Activated CD8-positive, alpha-beta T cell treated with anti-CD3 and anti-CD28 coated beads for 36 hours (primary cell): Measurements from ENCODE around the gene HPCAL1. TPM values are rescaled to one million over a fixed set of nuclear protein-coding genes. Genes with fewer than 3 reads are reported as not detected.
"Not testable (repeated sequence)": the region's sequence is repeated elsewhere in the genome, so short reads cannot be mapped to it uniquely, and the experiment has no call there.

Experiments used
- ATAC-seq: fragments of 200-7000 bp; cut with Tn5 transposase; one replicate; pipeline ENCODE4 v1.10.0; 2021; ENCODE audit warnings: mild to moderate bottlenecking, moderate library complexity
- CTCF ChIA-PET: fragments of 350-600 bp; sonication (Branson Sonifier 250); formaldehyde crosslinking; loops from one replicate; lab custom pipeline; 2021; ENCODE audit warnings: antibody characterized with exemption; lab: Charles Lee
- POLR2A ChIA-PET: fragments of 350-600 bp; sonication (Branson Sonifier 250); formaldehyde crosslinking; loops from one replicate; lab custom pipeline; 2021; ENCODE audit warnings: antibody characterized with exemption; lab: Charles Lee
- DNase-seq: peaks from one replicate; pipeline ENCODE4 v3.0.0-alpha.2; 2020
- H3K27ac Mint-ChIP-seq: one replicate; pipeline ENCODE4 v1.8.0; 2021; ENCODE audit warnings: mild to moderate bottlenecking, mixed read lengths
- H3K27me3 Mint-ChIP-seq: one replicate; pipeline ENCODE4 v1.8.0; 2021; ENCODE audit warnings: mixed read lengths
- H3K36me3 Mint-ChIP-seq: one replicate; pipeline ENCODE4 v1.8.0; 2021; ENCODE audit warnings: low read depth, mixed read lengths
- H3K4me1 Mint-ChIP-seq: one replicate; pipeline ENCODE4 v1.8.0; 2021; ENCODE audit warnings: low read depth, mixed read lengths
- H3K4me3 Mint-ChIP-seq: one replicate; pipeline ENCODE4 v1.8.0; 2021; ENCODE audit warnings: mild to moderate bottlenecking, moderate library complexity, mixed read lengths
- H3K9me3 Mint-ChIP-seq: one replicate; pipeline ENCODE4 v1.8.0; 2021; ENCODE audit warnings: mixed read lengths
- CTCF ChIP-seq: fragments of 200-600 bp; IDR thresholded peaks from one replicate; pipeline ENCODE4 v1.8.0; 2022; ENCODE audit warnings: antibody characterized with exemption, mild to moderate bottlenecking
- intact Hi-C: fragments of 100-400 bp; cut with micrococcal nuclease; formaldehyde crosslinking; loops from one replicate; pipeline ENCODE4 v1.10.0; 2022
- total RNA-seq, 2 experiments: library from RNA; stranded (reverse); gene quantifications; one replicate each; pipeline ENCODE4 v1.2.3, GENCODE V29; 2021

HPCAL1 gene
- total RNA-seq, 2 experiments from 2014 or later: 166 to 170 TPM

GRCh38 chr2:10258726-10259125 lies 44.0 kb upstream of the HPCAL1 start:
- Mint-ChIP-seq H3K9me3 (no peaks in the 10 kb centered on the region), H3K27ac (no peak overlapping the region), H3K4me1 (no peaks in the 10 kb centered on the region), H3K4me3 (no peak overlapping the region), H3K27me3 (no peaks in the 10 kb centered on the region), H3K36me3 (no peaks in the 10 kb centered on the region)
- DNase-seq: no peak
- intact Hi-C loops: no loop called here
- no peak for ATAC-seq
- ChIA-PET CTCF (no interaction called here), POLR2A (no interaction called here)
- TF ChIP-seq CTCF: no peak

- TF ChIP-seq CTCF: no peak
- ATAC-seq (no peak), DNase-seq (no peak)
- H3K36me3 Mint-ChIP-seq: no peaks in the 10 kb centered on the region
- no peaks in the 10 kb centered on the region for H3K4me1 Mint-ChIP-seq
- no peaks in the 10 kb centered on the region for H3K9me3 Mint-ChIP-seq
- ChIA-PET CTCF (interaction anchor here (1.0 to 1.8 kb wide), 2 partner anchors 46 to 175 kb away, joined by 3 to 5 read pairs; no protein-coding TSS in a partner anchor), POLR2A (no interaction called here)
- no peak overlapping the region for H3K4me3 Mint-ChIP-seq
- intact Hi-C loops: no loop called here
- no peaks in the 10 kb centered on the region for H3K27me3 Mint-ChIP-seq
- no peak overlapping the region for H3K27ac Mint-ChIP-seq
Measured at GRCh38 chr2:10260130-10260529, 42.6 kb upstream of the HPCAL1 start.

- DNase-seq, H3K4me1 Mint-ChIP-seq, H3K36me3 Mint-ChIP-seq, H3K9me3 Mint-ChIP-seq, H3K27me3 Mint-ChIP-seq, POLR2A ChIA-PET, ATAC-seq, H3K4me3 Mint-ChIP-seq, intact Hi-C loops, H3K27ac Mint-ChIP-seq: not testable (repeated sequence)
- CTCF ChIA-PET: interaction anchor here (4.5 kb wide), 1 partner anchor 145 kb away, joined by 20 read pairs; no protein-coding TSS in a partner anchor
Measured at GRCh38 chr2:10263526-10263925, 39.2 kb upstream of the HPCAL1 start.

- ATAC-seq: no peak
- DNase-seq: no peak
- POLR2A ChIA-PET: interaction anchor here (1.0 kb wide), 1 partner anchor 9 kb away, joined by 3 read pairs; no protein-coding TSS in a partner anchor
- Mint-ChIP-seq H3K4me1 (no peaks in the 10 kb centered on the region), H3K27ac (no peak overlapping the region), H3K36me3 (no peaks in the 10 kb centered on the region), H3K9me3 (no peaks in the 10 kb centered on the region), H3K27me3 (no peaks in the 10 kb centered on the region), H3K4me3 (no peak overlapping the region)
- intact Hi-C loops: no loop called here
- CTCF ChIA-PET: interaction anchor here (4.5 kb wide), 1 partner anchor 144 kb away, joined by 20 read pairs; no protein-coding TSS in a partner anchor
- no peak for TF ChIP-seq CTCF
Measured at GRCh38 chr2:10264506-10265328, 38.0 kb upstream of the HPCAL1 start.

- POLR2A ChIA-PET: interaction anchor here (1.0 kb wide), 1 partner anchor 10 kb away, joined by 3 read pairs; no protein-coding TSS in a partner anchor
- H3K9me3 Mint-ChIP-seq: no peaks in the 10 kb centered on the region
- CTCF ChIA-PET: interaction anchor here (0.9 to 4.5 kb wide), 3 partner anchors 143 to 170 kb away, joined by 3 to 20 read pairs (median 6); no protein-coding TSS in a partner anchor
Measured at GRCh38 chr2:10265329-10266132, 37.2 kb upstream of the HPCAL1 start.

More at GRCh38 chr2:10265329-10266132, 37.2 kb upstream of the HPCAL1 start:
- no peak for TF ChIP-seq CTCF
- Mint-ChIP-seq H3K36me3 (no peaks in the 10 kb centered on the region), H3K4me3 (no peak overlapping the region), H3K4me1 (peaks cover 2% of the 10 kb centered on the region), H3K27ac (no peak overlapping the region), H3K27me3 (no peaks in the 10 kb centered on the region)
- no peak for DNase-seq
- ATAC-seq: no peak
- intact Hi-C loops: no loop called here
